PC-3 (cell line): Measurements from ENCODE around the gene MS4A7.

ENCODE experiments used
- CTCF ChIP-seq: fragments of 300-600 bp; sonication (generic); conservative IDR thresholded peaks from 2 replicates; pipeline ENCODE4 v1.5.1; 2017; ENCODE audit warnings: antibody characterized with exemption, low read depth, mild to moderate bottlenecking, low read length
- EZH2 ChIP-seq: fragments of 300-600 bp; sonication (generic); IDR thresholded peaks from one replicate; pipeline ENCODE4 v1.6.1; 2017; ENCODE audit warnings: antibody characterized with exemption, mild to moderate bottlenecking, low read length; ENCODE audit not compliant: unreplicated experiment
- EZH2phosphoT487 ChIP-seq: fragments of 300-600 bp; sonication (generic); IDR thresholded peaks from 2 replicates; pipeline ENCODE4 v1.6.1; 2018; ENCODE audit warnings: mild to moderate bottlenecking, antibody characterized with exemption, low read length, borderline replicate concordance

GRCh38 chr11:60394666-60395380, 16.5 kb downstream of the MS4A7 start:
- TF ChIP-seq CTCF (no peak), EZH2phosphoT487 (no peak), EZH2 (no peak)
